ENCODE data around the gene INVS. TPM values are rescaled to one million over a fixed set of nuclear protein-coding genes. Genes with fewer than 3 reads are reported as not detected.
A peak's percentile ranks its signal among the peaks of the same experiment; 100 is the strongest.
"Not testable (repeated sequence)": the region's sequence is repeated elsewhere in the genome, so short reads cannot be mapped to it uniquely, and the experiment has no call there.

The INVS gene
- total RNA-seq, 1 experiment from 2014 or later = 21.1 TPM

GRCh38 chr9:100134731-100135130 lies 35.7 kb downstream of the INVS start:
- Histone ChIP-seq H3K9me3 (ENCODE audit: control insufficient read depth in 1 of 2, insufficient read depth in 1 of 2, low read depth in 1 of 2, low read length in 2 of 2) (no peaks in the 10 kb centered on the region), H3K4me2 (ENCODE audit: low read length) (no peak overlapping the region), H3K9me2 (ENCODE audit: insufficient read depth) (no peaks in the 10 kb centered on the region), H3K4me1 (ENCODE audit: control insufficient read depth in 1 of 2, insufficient read depth in 2 of 2, low read length in 2 of 2) (no peaks in the 10 kb centered on the region), H3K9ac (ENCODE audit: low read length) (no peak overlapping the region), H3K4me3 (replicated peaks in 1 of 2; ENCODE audit: low read depth in 1 of 2, low read length in 2 of 2) (no peak overlapping the region), H3K36me3 (ENCODE audit: control insufficient read depth in 1 of 2, insufficient read depth in 2 of 2, low read length in 2 of 2) (no peaks in the 10 kb centered on the region), H3K27me3 (ENCODE audit: insufficient read depth, low read length) (no peaks in the 10 kb centered on the region), H3K79me2 (ENCODE audit: insufficient read depth, low read length) (no peaks in the 10 kb centered on the region), H3K27ac (ENCODE audit: low read depth, low read length) (no peak overlapping the region), H2AFZ (ENCODE audit: low read depth, low read length, poor library complexity, severe bottlenecking) (no peak overlapping the region), H4K20me1 (ENCODE audit: insufficient read depth) (no peaks in the 10 kb centered on the region)
- ChIA-PET CTCF (no interaction called here), RAD21 (ENCODE audit: low non-redundant PET in 1 of 2, low total read pairs in 2 of 2, uncharacterized antibody in 2 of 2, unreplicated experiment in 2 of 2) (no interaction called here), POLR2A (no interaction called here)
- no TSS peak for BruUV-seq (replicated peaks)
- intact Hi-C loops (cut with micrococcal nuclease) = no loop called here
- DNase-seq (ENCODE audit: low read depth, low spot score) (no peak), ATAC-seq (no peak)
- no peak for TF ChIP-seq CBX3 (IDR thresholded peaks at IDR 0.05; ENCODE audit: low read depth)
- no peak for TF ChIP-seq TCF7L2 (IDR thresholded peaks at IDR 0.05; ENCODE audit: borderline replicate concordance, extremely low read depth, insufficient read depth, insufficient read length)
- TF ChIP-seq SP1 (IDR thresholded peaks at IDR 0.05; ENCODE audit: low read depth) = no peak
- TF ChIP-seq FOSL1 (IDR thresholded peaks at IDR 0.05; ENCODE audit: low read depth) = no peak

- H3K9me3 ChIP-seq (ENCODE audit: control insufficient read depth in 1 of 2, insufficient read depth in 1 of 2, low read depth in 1 of 2, low read length in 2 of 2); H3K27ac ChIP-seq (ENCODE audit: low read depth, low read length); intact Hi-C loops (cut with micrococcal nuclease); H3K27me3 ChIP-seq (ENCODE audit: insufficient read depth, low read length); DNase-seq (ENCODE audit: low read depth, low spot score); ATAC-seq; H3K9me2 ChIP-seq (ENCODE audit: insufficient read depth); H3K36me3 ChIP-seq (ENCODE audit: control insufficient read depth in 1 of 2, insufficient read depth in 2 of 2, low read length in 2 of 2); H3K79me2 ChIP-seq (ENCODE audit: insufficient read depth, low read length); CTCF ChIA-PET; H3K9ac ChIP-seq (ENCODE audit: low read length); H3K4me1 ChIP-seq (ENCODE audit: control insufficient read depth in 1 of 2, insufficient read depth in 2 of 2, low read length in 2 of 2); POLR2A ChIA-PET; H4K20me1 ChIP-seq (ENCODE audit: insufficient read depth); RAD21 ChIA-PET (ENCODE audit: low non-redundant PET in 1 of 2, low total read pairs in 2 of 2, uncharacterized antibody in 2 of 2, unreplicated experiment in 2 of 2); H2AFZ ChIP-seq (ENCODE audit: low read depth, low read length, poor library complexity, severe bottlenecking); BruUV-seq (replicated peaks); H3K4me3 ChIP-seq (replicated peaks in 1 of 2; ENCODE audit: low read depth in 1 of 2, low read length in 2 of 2); H3K4me2 ChIP-seq (ENCODE audit: low read length): not testable (repeated sequence)
- TF ChIP-seq RAD21 (IDR thresholded peaks at IDR 0.05; ENCODE audit: low read depth) = peak; percentile 23; the same call in 1 of the 2 replicates
- TF ChIP-seq CTCF (IDR thresholded peaks at IDR 0.05 in 2 of 3, conservative IDR thresholded peaks at IDR 0.05 in 1 of 3; ENCODE audit: borderline replicate concordance in 1 of 3, insufficient read depth in 1 of 3, low read depth in 2 of 3, low read length in 2 of 3) = peak in 2 of 3 experiments; percentile 17 to 24; a peak in 2 of 6 replicates
These were observed 37.8 kb downstream of the INVS start for GRCh38 chr9:100136799-100137198.

- H3K27me3 ChIP-seq (ENCODE audit: insufficient read depth, low read length); DNase-seq (ENCODE audit: low read depth, low spot score); H3K36me3 ChIP-seq (ENCODE audit: control insufficient read depth in 1 of 2, insufficient read depth in 2 of 2, low read length in 2 of 2); H3K4me3 ChIP-seq (replicated peaks in 1 of 2; ENCODE audit: low read depth in 1 of 2, low read length in 2 of 2); POLR2A ChIA-PET; ATAC-seq; RAD21 ChIA-PET (ENCODE audit: low non-redundant PET in 1 of 2, low total read pairs in 2 of 2, uncharacterized antibody in 2 of 2, unreplicated experiment in 2 of 2); BruUV-seq (replicated peaks); H3K9me2 ChIP-seq (ENCODE audit: insufficient read depth); H3K9me3 ChIP-seq (ENCODE audit: control insufficient read depth in 1 of 2, insufficient read depth in 1 of 2, low read depth in 1 of 2, low read length in 2 of 2); H3K4me1 ChIP-seq (ENCODE audit: control insufficient read depth in 1 of 2, insufficient read depth in 2 of 2, low read length in 2 of 2); H3K27ac ChIP-seq (ENCODE audit: low read depth, low read length); H3K79me2 ChIP-seq (ENCODE audit: insufficient read depth, low read length); CTCF ChIA-PET; H4K20me1 ChIP-seq (ENCODE audit: insufficient read depth); intact Hi-C loops (cut with micrococcal nuclease); H3K9ac ChIP-seq (ENCODE audit: low read length); H2AFZ ChIP-seq (ENCODE audit: low read depth, low read length, poor library complexity, severe bottlenecking); H3K4me2 ChIP-seq (ENCODE audit: low read length): not testable (repeated sequence)
These were observed 41.3 kb downstream of the INVS start for GRCh38 chr9:100140303-100140702.

GRCh38 chr9:100141862-100142261 lies 42.8 kb downstream of the INVS start:
- BruUV-seq (replicated peaks); ATAC-seq; H3K27ac ChIP-seq (ENCODE audit: low read depth, low read length); RAD21 ChIA-PET (ENCODE audit: low non-redundant PET in 1 of 2, low total read pairs in 2 of 2, uncharacterized antibody in 2 of 2, unreplicated experiment in 2 of 2); H3K4me1 ChIP-seq (ENCODE audit: control insufficient read depth in 1 of 2, insufficient read depth in 2 of 2, low read length in 2 of 2); H3K27me3 ChIP-seq (ENCODE audit: insufficient read depth, low read length); CTCF ChIA-PET; H3K79me2 ChIP-seq (ENCODE audit: insufficient read depth, low read length); POLR2A ChIA-PET; H3K9me2 ChIP-seq (ENCODE audit: insufficient read depth); intact Hi-C loops (cut with micrococcal nuclease); H3K4me3 ChIP-seq (replicated peaks in 1 of 2; ENCODE audit: low read depth in 1 of 2, low read length in 2 of 2); H3K9ac ChIP-seq (ENCODE audit: low read length); H3K4me2 ChIP-seq (ENCODE audit: low read length); H2AFZ ChIP-seq (ENCODE audit: low read depth, low read length, poor library complexity, severe bottlenecking); DNase-seq (ENCODE audit: low read depth, low spot score); H3K9me3 ChIP-seq (ENCODE audit: control insufficient read depth in 1 of 2, insufficient read depth in 1 of 2, low read depth in 1 of 2, low read length in 2 of 2); H3K36me3 ChIP-seq (ENCODE audit: control insufficient read depth in 1 of 2, insufficient read depth in 2 of 2, low read length in 2 of 2); H4K20me1 ChIP-seq (ENCODE audit: insufficient read depth): not testable (repeated sequence)

All from HCT116 (cell line).